ENCODE results near the gene UFSP1.

- TF ChIP-seq FOXJ3 (CRISPR knock-in tag; IDR thresholded peaks at IDR 0.05; ENCODE audit: borderline replicate concordance), result no peak
- no peak for TF ChIP-seq TEAD4 (CRISPR knock-in tag; IDR thresholded peaks at IDR 0.05)
- TF ChIP-seq USF2 (CRISPR knock-in tag; IDR thresholded peaks at IDR 0.05), result no peak
- no peak for TF ChIP-seq CTCF (IDR thresholded peaks at IDR 0.05)
Observed at GRCh38 chr7:100900978-100901377, 11.5 kb upstream of the UFSP1 start.
